HUDEP-2 (cell line): ENCODE results near the gene MTG1.
"Not testable (repeated sequence)": the region's sequence is repeated elsewhere in the genome, so short reads cannot be mapped to it uniquely, and the experiment has no call there.

Experiments used
- DNase-seq, 76 experiments: peaks; one replicate each; lab custom pipeline; 2025; ENCODE audit not compliant: unreplicated experiment in 76 of 76; lab: John Stamatoyannopoulos, UW

Gene MTG1

DNA sequence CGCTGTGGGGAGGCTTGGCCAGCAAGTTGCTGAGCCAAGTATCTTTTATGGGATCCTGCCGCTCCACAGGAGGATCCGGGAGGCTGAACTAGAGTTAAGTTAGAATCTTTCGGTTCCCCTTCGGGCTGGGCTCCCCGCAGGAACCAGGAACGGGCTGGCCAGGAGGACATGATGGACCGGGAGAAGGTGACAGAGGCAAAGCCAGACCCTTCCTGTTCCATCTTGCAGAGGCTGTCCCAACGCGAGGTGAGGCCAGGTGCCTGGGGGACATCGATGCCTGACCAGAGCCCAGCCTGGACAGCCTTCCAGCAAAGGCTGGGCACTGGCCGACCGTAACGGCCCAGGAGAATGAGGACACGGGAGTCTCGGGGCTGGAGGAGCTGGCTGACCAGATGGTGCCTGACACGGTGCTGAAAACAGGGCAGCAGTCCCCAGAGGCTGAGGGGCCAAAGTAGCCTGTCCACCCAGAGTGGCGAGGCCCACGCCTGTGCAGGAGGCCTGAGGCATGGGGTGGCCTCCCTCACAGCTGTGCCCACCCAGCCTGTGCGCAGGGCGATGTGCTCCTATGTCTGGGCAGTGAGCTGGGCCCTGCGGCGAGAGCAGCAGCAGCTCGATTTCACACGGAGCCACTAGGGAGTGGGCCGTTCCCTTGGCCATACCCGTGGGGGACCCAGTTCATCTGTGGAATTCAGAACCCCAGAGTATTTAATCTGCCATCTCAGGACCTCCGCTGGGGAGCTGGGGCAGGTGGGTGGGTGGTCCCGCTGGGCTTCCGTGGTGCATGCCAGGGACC is 16.7 kb upstream of the MTG1 start:
- DNase-seq = no peak

DNA sequence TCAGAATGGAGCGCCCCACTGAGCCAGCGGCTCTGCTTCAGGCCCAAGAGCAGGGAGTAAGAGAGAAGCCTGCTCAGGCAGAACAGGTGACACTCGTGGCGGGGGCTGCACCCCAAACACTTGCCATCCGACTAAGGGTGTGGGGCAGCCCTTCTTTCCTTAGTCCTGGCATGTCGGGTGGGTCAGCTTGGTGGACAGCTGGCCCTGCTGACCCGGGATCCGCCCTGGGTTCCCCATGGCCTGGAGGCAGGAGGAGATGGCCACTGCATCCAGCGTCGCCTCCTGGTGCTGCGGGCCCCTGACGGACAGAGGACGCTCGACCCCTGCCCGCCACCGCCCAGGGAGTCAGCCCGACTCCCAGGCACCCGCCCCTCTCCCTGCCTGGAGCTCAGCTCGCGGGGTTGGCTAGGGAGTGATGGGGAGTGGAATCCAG is 16.1 kb upstream of the MTG1 start:
- DNase-seq = no peak

DNA sequence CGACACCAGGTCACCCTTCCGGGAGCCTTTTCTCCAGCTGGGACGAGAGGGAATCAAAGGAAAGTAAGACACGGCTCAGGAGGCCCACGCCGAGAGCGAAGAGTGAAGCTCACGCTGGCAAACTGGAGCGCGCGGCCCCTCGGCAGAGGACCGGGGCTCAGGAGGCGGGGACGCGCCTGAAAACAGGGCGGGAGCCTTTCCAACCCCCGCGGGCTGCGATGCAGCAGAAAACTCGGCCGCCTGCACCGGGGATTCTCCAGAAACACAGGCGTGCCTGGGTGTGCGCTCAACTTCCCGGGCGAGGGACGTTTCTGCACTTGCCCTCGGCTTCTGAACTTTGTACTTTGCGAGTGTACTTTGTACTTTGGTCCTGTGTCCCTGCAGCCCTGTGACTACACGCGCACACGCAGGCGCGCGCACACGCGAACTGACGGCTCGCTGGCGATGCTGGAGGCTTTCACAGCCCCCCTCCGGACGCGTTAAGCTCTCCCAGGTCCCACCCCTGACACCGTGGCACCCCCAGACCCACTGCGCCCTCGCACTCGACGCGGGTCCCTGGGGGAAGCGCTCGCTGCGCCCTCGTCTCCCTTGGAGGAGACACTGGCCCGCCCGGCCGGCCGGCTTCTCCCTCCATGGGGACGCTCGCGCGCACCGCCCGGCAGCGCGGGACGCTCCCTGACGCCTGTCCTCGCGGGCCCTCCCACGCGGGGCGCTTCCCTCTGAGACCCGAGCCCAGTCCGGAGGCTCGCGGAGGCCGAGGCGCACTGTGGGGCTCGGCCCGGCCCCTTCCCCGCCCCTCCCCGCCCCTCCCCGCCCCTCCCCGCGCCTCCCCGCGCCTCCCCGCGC is 15.5 kb upstream of the MTG1 start:
- DNase-seq = peak in 31 of 76 experiments; percentile 7 to 59 (median 30)

DNA sequence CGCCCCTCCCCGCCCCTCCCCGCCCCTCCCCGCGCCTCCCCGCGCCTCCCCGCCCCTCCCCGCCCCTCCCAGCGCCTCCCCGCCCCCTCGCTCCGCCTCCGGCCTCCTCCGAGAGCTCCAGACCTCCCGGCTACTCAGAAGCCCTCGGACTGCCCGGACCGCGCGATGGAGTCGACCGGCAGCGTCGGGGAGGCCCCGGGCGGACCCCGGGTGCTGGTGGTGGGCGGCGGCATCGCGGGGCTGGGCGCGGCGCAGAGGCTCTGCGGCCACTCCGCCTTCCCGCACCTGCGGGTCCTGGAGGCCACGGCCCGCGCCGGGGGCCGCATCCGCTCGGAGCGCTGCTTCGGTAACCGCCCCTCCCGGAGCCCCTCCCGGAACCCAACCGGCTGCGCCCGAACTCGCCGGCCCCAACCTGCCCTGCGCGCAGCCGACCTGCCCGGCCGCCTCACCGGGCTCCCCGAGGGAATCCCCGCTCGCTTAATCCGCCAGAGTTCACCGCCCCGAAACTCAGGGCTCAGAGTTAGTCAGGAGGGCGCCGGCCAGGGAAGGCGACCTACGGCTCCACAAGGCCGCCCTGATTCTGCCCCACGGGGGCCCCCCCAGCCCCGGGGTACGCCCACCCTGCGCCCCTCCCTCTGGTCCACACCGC is 14.7 kb upstream of the MTG1 start, which contains the start of gene PAOX:
TSS of gene PAOX (plus strand) at position 111 of the 649 bp plus-strand sequence. CDS start at position 166, 55 bp downstream.
- DNase-seq = peak in 13 of 76 experiments; percentile 6 to 34 (median 21)

DNA sequence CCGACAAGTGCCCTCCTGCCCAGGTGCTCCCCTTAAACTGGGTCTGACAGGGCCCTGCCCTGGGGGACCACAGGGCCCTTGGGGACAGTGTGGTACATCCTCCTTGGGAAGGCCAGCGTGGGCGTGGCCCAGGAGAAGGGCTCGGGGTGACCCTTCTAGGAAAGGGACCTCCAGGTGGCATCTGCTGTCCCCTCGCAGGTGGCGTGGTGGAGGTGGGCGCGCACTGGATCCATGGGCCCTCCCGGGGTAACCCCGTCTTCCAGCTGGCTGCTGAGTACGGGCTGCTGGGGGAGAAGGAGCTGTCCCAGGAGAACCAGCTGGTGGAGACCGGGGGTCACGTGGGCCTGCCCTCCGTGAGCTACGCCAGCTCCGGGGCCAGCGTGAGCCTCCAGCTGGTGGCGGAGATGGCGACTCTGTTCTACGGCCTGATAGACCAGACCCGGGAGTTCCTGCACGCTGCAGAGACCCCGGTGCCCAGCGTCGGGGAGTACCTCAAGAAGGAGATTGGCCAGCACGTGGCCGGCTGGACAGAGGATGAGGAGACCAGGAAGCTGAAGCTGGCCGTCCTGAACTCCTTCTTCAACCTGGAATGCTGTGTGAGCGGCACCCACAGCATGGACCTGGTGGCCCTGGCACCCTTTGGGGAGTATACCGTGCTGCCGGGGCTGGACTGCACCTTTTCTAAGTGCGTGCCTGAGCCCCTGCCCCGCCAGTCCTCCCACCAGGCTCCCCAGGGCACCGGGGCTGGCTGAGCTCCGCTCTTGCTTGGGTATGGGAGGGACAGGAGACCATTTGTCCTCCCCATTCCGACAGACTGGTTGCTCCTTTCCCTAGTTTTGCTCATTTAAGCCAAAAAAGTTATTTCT is 13.9 kb upstream of the MTG1 start:
- no peak for DNase-seq

DNA sequence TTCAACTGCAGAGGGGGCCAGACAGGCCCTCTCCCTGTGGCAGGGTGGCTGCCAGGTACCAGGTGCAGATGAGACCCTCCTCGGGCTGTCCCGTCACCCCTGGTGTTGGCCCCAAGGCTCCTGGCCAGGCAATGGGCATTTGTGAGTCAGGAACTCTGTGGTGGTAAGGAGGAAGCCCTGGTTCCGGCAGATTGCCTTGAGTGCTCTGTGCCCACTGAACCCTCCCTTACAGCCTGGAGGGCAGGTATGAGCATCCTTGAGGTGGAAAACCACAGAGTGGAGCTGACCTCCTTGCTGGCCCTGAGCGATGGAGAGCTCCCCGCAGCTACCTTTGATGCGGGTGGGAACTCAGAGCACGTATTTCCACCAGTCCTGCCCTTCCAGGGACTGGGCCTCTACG is 12.9 kb upstream of the MTG1 start:
- no peak for DNase-seq

DNA sequence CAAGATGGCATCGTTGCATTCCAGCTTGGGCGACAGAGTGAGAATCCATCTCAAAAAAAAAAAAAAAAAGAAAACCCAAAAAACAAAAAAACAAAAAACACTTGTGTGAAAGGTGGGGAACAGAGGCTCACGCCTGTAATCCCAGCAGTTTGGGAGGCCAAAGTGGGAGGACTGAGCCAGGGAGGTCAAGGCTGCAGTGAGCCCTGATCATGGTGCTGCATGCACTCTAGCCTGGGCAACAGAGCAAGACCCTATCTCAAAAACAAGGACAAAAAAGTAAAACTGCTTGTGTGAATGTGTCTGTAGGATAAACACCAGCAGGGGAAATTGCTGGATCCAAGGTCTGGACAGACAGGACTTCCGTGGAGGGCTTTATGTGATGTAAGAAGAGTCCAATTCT is 10.4 kb upstream of the MTG1 start:
- no peak for DNase-seq

DNA sequence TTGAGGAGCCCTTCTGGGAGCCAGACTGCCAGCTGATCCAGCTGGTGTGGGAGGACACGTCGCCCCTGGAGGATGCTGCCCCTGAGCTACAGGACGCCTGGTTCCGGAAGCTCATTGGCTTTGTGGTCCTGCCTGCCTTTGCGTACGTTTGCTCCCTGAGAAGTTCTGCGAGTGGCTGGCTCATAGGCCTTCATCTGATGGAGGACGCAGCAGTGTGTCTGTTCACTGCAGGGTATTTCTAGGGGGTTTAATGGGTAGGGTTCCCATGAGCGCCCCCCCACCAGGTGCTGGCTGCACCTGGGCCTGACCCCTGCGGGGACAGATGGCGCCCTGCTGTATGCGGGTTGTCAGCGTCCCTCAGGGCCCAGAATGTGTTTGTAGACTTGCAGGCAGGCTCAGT is 9.9 kb upstream of the MTG1 start:
- DNase-seq = no peak

DNA sequence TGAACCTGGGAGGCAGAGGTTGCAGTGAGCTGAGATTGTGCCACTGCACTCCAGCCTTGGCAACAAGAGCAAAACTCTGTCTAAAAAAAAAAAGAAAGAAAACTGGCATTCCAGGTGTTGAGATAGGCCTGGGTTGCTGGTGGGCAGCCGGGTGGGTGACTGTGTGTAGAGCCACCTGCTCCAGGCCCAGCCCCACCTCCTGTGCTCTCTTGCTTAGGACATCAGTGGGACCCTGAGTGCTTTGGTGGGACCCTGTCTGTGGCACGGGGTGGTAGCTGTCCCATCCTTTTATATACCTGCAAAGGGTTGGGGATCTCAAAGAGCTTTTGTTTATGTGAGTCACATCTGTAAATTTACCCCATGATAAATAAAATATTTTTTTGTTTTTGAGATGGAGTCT is 8.7 kb upstream of the MTG1 start:
- no peak for DNase-seq

DNA sequence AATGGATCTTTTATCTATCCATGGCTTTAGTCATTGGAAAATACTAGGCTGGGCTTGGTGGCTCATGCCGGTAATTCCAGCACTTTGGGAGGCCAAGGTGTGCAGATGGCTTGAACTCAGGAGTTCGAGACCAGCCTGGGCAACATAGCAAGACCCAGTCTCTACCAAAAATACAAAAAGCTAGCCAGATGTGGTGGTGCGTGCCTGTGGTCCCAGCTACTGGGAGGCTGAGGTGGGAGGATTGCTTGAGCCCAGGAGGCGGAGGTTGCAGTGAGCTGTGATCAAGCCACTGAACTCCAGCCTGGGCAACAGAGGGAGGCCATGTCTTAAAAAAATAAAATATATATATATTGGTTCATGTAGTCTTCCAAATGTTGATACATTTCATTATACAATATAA is 7.0 kb upstream of the MTG1 start:
- not testable (repeated sequence) for DNase-seq

DNA sequence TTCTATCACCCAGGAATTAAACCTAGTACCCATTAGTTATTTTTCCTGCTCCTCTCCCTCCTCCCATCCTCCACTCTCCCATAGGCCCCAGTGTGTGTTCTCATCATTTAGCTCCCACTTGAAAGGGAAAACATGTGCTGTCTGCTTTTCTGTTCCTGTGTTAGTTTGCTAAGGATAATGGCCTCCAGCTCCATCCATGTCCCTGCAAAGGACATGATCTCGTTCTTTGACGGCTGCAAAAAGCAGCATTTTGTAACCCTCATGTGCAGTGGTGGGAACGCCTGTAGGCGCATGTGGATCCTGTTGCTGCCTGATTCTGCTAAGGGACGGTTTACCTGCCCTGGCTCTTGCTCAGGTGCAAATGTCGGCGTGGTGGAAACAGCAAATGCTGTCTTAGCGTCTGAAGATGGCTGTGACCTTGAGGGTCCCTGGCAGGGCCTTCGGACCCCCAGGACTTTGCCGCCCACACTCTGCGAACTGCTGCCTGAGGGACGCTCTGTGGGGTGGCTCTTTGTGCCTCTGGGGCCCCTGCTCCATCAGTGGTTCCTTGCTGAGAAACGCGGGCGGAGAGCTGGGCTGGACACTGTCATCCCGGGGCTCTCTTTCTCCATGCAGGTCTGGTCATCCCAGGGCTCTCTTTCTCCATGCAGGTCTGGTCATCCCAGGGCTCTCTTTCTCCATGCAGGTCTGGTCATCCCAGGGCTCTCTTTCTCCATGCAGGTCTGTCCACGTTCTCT is 5.6 kb upstream of the MTG1 start:
- DNase-seq = peak in 12 of 76 experiments; percentile 10 to 43 (median 30)

DNA sequence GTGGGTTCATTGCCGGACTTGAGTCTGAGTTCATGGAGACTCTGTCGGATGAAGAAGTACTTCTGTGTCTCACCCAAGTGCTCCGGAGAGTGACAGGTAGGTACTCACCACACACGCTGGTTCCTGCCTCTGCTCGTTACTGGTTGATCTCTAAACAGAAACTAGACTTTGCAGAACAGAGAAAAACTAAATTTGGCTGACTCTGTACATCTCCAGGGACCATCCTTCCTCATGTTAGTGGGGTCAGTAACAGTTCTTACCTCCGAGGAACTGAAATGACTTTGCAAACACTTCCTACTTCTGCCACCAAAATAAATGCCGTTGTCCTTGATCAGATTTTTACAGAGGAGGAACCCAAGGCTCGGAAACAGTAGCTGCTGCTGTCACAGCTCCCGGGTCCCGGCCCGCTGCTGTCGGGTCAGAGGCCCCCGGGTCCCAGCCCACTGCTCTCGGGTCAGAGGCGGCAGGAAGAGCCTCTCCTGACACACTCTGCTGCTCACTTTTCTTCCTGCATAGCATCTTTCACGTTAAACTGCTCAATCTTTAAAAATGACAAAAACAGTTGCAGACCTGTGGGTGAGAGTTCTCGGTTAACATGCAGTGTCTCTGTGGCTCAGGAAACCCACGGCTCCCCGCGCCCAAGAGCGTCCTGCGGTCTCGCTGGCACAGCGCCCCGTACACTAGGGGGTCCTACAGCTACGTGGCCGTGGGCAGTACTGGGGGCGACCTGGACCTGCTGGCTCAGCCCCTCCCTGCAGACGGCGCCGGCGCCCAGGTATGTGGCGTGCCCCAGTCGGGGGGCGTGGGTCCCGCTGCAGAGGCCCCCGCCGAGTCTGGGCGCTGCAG is 4.8 kb upstream of the MTG1 start:
- peak in 4 of 76 experiments; percentile 13 to 22 (median 16) for DNase-seq

DNA sequence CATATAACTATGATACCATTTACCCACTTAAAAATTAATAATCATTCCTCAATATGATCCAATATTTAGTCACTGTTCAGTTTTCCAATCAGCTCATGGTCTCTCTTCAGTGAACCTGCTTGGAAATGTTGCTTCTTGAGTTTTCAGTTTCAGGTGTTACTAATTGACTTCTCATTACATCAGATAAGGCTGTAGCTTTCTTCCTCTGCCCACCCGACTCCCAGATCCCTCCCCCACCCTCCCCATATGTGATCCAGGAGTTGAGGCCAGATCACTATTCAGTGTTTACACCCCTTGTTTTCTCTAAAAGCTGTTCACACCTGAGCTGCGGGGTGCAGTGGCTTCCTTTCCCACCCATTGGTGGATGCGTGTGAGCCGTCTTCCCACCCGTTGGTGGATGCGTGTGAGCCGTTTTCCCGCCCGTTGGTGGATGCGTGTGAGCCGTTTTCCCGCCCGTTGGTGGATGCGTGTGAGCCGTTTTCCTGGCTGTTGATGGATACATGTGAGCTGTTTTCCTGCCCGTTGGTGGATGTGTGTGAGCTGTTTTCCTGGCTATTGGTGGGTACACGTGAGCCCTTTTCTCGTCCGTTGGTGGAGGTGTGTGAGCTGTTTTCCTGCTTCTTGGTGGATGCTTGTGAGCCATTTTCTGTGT is 3.2 kb upstream of the MTG1 start:
- DNase-seq = no peak

DNA sequence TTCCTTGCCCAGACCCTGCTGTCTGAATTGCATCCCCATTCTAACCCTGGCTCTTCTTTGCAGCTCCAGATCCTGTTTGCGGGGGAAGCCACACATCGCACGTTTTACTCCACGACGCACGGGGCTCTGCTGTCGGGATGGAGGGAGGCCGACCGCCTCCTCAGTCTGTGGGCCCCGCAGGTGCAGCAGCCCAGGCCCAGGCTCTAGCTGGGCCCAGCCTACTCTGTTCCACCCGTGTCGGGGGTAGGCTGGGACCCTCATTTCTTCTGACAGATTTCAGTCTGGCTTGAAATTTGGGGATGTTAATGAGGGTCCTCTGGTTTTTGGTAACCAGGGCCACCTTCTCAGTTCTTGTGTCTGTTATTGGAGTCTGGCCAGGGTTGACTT is 2.7 kb upstream of the MTG1 start:
- DNase-seq = no peak

DNA sequence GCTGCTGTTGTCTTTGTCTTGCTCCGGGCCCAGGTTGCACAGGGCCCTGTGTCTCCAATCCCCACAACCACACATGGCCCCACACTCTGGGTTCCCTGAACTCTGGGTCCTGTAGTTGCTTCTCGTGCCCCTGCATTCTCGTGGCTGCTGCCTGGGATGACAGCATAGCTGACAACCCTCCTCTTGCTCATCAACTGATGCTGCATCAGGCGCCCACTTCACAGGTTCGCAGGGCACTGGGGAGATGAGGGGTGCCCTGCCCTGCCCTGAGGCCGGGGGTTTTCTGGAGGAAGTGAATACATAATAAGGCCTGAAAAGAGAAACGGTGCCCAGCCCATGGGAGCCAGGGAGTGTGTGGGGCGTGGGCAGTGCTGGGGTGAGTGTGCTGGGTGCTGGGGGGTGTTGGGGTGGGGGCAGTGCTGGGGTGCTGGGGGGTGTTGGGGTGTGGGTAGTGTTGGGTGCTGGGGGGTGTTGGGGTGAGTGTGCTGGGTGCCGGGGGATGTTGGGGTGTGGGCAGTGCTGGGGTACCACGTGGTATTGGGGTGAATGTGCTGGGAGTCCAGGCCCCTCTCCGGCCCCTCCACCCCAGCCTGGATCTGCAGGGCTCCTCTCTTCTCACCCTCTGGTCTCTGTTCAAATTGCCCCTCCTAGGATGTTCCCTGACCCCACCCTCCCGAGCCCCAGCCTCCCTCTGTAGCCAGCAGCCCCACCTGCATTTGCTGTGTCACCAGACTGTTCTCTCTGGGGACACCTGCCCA is 2.0 kb upstream of the MTG1 start:
- no peak for DNase-seq

DNA sequence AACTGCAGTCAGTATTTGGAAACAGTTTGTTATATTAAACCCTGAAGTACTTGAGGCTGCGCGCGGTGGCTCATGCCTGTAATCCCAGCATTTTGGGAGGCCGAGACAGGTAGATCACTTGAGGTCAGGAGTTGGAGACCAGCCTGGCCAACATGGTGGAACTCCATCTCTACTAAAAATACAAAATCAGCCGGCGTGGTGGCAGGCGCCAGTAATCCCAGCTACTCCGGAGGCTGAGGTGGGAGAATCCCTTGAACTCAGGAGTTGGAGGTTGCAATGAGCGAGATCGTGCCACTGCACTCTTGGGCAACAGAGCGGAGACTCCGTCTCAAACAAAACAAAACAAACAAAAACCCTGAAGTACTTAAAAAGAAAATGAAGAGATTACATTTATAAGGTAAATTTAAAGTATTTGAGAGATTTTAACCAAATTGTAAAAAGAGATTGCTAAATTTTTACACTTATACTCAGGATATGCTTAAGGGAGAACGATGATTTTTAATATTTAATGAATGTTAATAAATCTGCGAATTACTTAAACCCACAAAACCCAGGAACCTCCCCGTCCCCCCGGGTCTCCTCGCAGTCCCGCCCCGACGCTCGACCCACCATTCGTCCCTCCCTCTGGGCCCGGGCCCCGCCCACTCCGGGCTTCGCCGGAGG is 425 bp upstream of the MTG1 start:
- DNase-seq = no peak

DNA sequence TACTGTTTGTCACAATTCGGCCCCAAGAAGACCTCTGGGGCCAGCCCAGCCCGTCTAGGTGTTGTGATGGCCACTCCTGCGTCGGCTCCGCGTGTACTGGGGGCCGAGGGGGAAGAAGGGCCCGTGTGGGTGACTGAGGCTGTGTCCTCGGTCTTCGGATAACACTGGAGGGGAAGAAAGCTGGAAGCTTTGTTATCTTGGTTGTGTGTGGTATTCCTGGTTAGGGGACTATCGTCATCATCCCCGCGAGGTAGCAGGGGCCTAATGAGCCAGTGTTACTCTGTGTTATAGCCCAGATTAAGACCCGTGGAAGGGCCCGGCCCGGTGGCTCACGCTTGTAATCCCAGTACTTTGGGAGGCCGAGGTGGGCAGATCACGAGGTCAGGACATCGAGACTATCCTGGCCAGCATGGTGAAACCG is 854 bp downstream of the MTG1 start:
- DNase-seq = peak in 1 of 76 experiments; percentile 20
